ENCODE data around the gene POLG2.

POLG2 gene

DNA sequence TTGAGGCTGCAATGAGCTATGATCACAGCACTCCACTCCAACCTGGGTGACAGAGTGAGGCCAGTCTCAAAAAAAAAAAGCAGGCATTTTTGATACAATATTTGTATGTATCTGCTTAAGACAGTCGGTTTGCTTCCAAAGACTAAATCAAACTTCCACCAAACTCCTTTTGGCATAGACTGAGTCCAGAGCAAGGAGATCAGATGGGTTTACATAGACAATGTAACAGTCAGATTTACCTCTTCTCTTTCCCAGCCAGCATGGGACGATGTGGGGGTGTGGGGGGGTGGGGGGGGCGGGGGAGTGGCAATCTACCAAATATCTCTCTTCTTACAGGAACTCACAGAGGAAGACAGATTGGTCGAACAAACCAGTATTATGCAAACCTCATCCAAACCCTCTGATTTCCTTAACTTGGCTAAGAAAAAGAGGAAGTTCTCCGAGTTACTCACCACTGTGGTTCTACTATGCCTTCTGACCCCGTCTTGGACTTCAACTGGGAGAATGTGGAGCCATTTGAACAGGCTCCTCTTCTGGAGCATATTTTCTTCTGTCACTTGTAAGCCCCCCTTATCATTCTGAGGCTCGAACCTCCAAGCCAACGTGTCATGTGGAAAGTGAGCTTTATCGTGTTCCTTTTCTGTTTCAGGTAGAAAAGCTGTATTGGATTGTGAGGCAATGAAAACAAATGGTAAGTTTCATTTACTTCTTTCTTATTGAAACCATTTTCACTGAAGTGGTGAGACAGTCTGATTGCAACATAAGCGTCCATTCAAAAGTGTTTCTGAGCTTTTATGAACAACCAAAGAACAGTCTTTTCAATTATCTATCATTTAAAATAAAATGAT lies 48.0 kb downstream of the POLG2 start, which contains the start of gene MILR1:
Gene MILR1 (plus strand): TSS at position 451 of the 848 bp plus-strand sequence. CDS start 54 bp downstream, at position 505.
- ChIA-PET CTCF (interaction anchor here (1.2 to 2.5 kb wide), 3 partner anchors 16 to 43 kb away, joined by 3 to 10 read pairs (median 5); no protein-coding TSS in a partner anchor), POLR2A (no interaction called here)
- no peak within 1 kb of the TSS for H3K4me3 ChIP-seq (ENCODE audit: low read depth, low read length)
- TF ChIP-seq, protein P1, sequence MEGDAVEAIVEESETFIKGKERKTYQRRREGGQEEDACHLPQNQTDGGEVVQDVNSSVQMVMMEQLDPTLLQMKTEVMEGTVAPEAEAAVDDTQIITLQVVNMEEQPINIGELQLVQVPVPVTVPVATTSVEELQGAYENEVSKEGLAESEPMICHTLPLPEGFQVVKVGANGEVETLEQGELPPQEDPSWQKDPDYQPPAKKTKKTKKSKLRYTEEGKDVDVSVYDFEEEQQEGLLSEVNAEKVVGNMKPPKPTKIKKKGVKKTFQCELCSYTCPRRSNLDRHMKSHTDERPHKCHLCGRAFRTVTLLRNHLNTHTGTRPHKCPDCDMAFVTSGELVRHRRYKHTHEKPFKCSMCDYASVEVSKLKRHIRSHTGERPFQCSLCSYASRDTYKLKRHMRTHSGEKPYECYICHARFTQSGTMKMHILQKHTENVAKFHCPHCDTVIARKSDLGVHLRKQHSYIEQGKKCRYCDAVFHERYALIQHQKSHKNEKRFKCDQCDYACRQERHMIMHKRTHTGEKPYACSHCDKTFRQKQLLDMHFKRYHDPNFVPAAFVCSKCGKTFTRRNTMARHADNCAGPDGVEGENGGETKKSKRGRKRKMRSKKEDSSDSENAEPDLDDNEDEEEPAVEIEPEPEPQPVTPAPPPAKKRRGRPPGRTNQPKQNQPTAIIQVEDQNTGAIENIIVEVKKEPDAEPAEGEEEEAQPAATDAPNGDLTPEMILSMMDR (IDR thresholded peaks at IDR 0.05; ENCODE audit: insufficient read depth, low read length, missing control alignments), result no peak
- DNase-seq (ENCODE audit: low read depth, low spot score), result peak; percentile 12

DNA sequence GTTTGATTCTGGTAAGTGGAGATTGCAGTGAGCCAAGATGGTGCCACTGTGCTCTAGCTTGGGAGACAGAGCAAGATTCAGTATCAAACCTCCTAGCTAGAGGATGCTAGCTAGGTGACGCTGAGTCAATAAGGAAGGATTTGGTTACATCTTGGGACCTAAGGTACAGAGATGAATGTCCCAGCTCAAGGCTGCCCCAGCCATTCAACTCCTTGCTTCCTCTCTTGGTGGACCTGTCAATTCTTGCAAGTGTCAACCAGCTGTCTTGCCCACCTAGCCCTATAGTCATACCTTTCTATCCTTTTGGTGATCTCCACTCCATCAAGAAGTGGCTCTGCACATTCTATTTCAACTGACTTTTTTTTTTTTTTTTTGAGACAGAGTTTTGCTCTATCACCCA lies 49.3 kb downstream of the POLG2 start:
- DNase-seq (ENCODE audit: low read depth, low spot score), result no peak
- H3K4me3 ChIP-seq (ENCODE audit: low read depth, low read length), result no peak overlapping the region
- CTCF ChIA-PET, result interaction anchor here (1.2 to 2.5 kb wide), 2 partner anchors 17 to 27 kb away, joined by 3 to 10 read pairs; no protein-coding TSS in a partner anchor
- POLR2A ChIA-PET, result interaction anchor here (0.6 kb wide), 1 partner anchor 113 kb away, joined by 3 read pairs; no protein-coding TSS in a partner anchor
- TF ChIP-seq, protein P1 (IDR thresholded peaks at IDR 0.05; ENCODE audit: insufficient read depth, low read length, missing control alignments), result no peak

DNA sequence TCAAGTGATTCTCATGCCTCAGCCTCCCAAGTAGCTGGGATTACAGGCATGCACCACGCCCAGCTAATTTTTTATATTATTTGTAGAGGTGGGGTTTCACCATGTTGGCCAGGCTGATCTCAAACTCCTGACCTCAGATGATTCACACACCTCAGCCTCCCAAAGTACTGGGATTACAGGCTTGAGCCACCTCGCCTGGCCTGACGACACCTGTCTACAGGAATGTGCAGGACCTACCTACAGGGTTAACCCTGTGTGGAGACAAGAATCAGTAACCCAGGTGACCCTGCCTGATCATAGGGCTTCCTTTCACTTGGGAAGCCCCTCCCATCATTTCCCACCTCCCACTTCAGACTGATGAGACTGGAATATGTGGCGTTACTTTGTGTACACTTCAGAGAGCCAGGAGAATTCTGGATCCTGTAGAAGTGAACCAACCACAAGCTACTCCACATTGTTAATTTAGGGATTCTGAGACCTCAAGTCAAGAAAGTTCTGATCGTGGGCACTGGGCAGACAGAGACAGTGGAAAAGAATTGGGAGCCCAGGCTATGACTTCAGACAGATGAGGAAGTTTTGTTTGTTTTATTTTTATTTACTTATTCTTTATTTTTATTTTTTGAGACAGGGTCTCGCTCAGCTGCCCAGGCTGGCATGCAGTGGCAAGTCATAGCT lies 53.6 kb downstream of the POLG2 start:
- no peak for DNase-seq (ENCODE audit: low read depth, low spot score)
- CTCF ChIA-PET, result interaction anchor here (1.0 to 1.2 kb wide), 3 partner anchors 19 to 48 kb away, joined by 3 to 5 read pairs (median 4); no protein-coding TSS in a partner anchor
- no peak overlapping the region for H3K4me3 ChIP-seq (ENCODE audit: low read depth, low read length)
- TF ChIP-seq, protein P1 (IDR thresholded peaks at IDR 0.05; ENCODE audit: insufficient read depth, low read length, missing control alignments), result no peak
- POLR2A ChIA-PET, result interaction anchor here (1.0 kb wide), 1 partner anchor 14 kb away, joined by 3 read pairs; no protein-coding TSS in a partner anchor

DNA sequence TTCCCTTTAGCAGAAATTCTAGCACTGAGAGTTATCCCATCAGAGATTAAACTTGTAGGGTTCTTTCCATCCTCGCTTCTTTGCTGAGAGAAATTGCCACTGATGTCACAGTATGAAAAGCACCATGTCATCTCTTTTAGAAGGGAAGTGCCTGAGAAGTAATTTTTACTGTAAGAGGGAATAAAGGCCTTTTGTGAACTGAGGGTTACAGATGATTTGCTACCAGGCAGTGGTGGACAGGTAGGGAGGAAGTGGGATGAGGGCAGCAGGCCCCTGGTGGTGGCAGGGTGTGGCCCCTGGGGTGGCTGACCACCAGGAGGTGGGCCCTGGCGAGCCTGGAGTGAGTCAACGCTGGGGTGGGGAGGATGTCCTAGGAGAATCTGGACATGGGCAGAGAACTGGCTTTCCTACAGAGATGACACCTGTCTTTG lies 54.3 kb downstream of the POLG2 start:
- POLR2A ChIA-PET, result interaction anchor here (1.1 kb wide), 1 partner anchor 43 kb away, joined by 5 read pairs; no protein-coding TSS in a partner anchor
- TF ChIP-seq, protein P1 (IDR thresholded peaks at IDR 0.05; ENCODE audit: insufficient read depth, low read length, missing control alignments), result no peak
- CTCF ChIA-PET, result interaction anchor here (0.9 to 1.1 kb wide), 2 partner anchors 21 to 24 kb away, joined by 3 to 4 read pairs; no protein-coding TSS in a partner anchor
- no peak for DNase-seq (ENCODE audit: low read depth, low spot score)
- H3K4me3 ChIP-seq (ENCODE audit: low read depth, low read length), result no peak overlapping the region

DNA sequence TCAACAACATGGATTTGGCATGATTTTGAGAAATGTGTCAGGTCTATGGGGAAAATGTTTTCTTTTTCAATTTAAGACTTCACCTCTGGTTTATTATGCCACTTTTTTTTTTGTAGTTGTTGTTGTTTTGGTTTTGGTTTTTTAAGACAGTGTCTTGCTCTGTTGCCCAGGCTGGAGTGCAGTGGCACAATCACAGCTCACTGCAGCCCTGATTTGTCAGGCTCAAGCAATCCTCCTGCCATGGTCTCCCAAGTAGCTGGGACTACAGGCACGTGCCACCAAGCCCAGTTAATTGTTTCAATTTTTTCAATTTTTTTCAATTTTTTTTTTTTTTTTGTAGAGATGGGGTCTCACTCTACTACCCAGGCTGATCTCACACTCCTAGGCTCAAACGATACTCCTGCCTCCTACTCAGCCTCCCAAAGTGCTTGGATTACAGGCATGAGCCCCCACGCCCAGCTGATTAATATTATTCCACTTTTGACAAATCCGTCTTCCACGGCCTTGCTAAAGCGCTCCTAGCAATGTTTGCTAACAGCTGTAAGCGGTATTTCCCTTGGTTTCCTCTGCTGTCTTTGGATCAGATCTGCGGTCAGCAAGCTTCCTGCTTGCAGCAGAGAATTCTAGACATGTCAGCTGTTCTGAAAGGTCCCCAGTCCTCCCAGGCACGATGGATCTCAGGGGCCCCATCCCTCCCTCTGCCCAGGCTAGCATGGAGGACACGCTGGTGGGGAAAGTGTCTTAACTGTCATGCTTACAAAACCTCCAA lies 54.9 kb downstream of the POLG2 start:
- no peak overlapping the region for H3K4me3 ChIP-seq (ENCODE audit: low read depth, low read length)
- POLR2A ChIA-PET, result interaction anchor here (1.1 kb wide), 1 partner anchor 44 kb away, joined by 5 read pairs; no protein-coding TSS in a partner anchor
- CTCF ChIA-PET, result interaction anchor here (0.7 to 1.1 kb wide), 4 partner anchors 11 to 48 kb away, joined by 3 to 4 read pairs (median 3); no protein-coding TSS in a partner anchor

More for the DNA sequence above, 54.9 kb downstream of the POLG2 start:
- DNase-seq (ENCODE audit: low read depth, low spot score), result peak; percentile 33
- TF ChIP-seq, protein P1 (IDR thresholded peaks at IDR 0.05; ENCODE audit: insufficient read depth, low read length, missing control alignments), result no peak
